ENCODE measurements around the gene RIMS1. TPM values are rescaled to one million over a fixed set of nuclear protein-coding genes. Genes with fewer than 3 reads are reported as not detected.

Gene RIMS1
- total and polyA plus RNA-seq, 9 of the 15 experiments (the other 6 are each of a cell fraction or from before 2014, with no cell fraction given) = not detected

DNA sequence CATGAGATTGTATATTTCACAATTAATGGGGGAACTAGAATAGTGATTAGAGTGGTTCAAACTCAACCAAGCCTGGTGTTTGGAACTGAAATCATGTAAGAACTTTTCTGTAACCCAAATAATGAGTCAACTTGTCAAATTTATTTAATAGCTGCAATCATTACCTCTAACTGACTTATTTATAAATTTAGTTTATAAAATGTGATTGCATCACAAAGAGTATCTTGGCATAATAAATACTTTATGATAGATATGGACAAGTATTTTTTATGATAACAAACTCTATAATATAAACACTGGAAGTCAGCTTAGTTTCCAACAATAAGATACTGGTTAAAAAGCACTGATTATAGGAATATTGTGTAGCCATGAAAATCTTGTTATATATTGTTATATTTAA, 319.1 kb downstream of the RIMS1 start:
- no TSS peak for BruUV-seq (replicated peaks)
- intact Hi-C loops (cut with micrococcal nuclease) (no loop called here), in situ Hi-C loops (cut with MboI) (no loop called here)
- H3K27me3 ChIP-seq (ENCODE audit: control insufficient read depth in 2 of 2, insufficient read depth in 2 of 2, low read length in 2 of 2) = no peaks in the 10 kb centered on the region; a peak in 1 of 5 replicates
- no peak for FAIRE-seq
- no peaks in the 10 kb centered on the region for H3K4me1 ChIP-seq (replicated peaks in 1 of 2; ENCODE audit: control insufficient read depth in 2 of 2, insufficient read depth in 2 of 2, low read length in 2 of 2)
- no peak for ATAC-seq
- ChIA-PET CTCF (ENCODE audit: low intra/inter-chr PET ratio) (no interaction called here), POLR2A (no interaction called here)
- no peak overlapping the region for H3K27ac ChIP-seq (ENCODE audit: extremely low read depth, low read depth, low read length)
- no peaks in the 10 kb centered on the region for H4K20me1 ChIP-seq (replicated peaks; ENCODE audit: control insufficient read depth, insufficient read depth, low read length)
- no peaks in the 10 kb centered on the region for H3K9me1 ChIP-seq (ENCODE audit: control insufficient read depth, insufficient read depth, low read length)
- H3K4me3 ChIP-seq = no peak overlapping the region
- no peaks in the 10 kb centered on the region for H3K9me3 ChIP-seq (replicated peaks; ENCODE audit: control insufficient read depth, insufficient read depth, low read depth, low read length)
- H3K4me2 ChIP-seq (ENCODE audit: insufficient read depth, low read length) = no peak overlapping the region
- H2AFZ ChIP-seq (ENCODE audit: low read depth, low read length) = no peak overlapping the region
- DNase-seq (ENCODE audit: extremely low read depth in 1 of 4, low spot score in 3 of 4) = no peak
- no peaks in the 10 kb centered on the region for H3K36me3 ChIP-seq (ENCODE audit: control insufficient read depth, insufficient read depth, low read length)
- H3K79me2 ChIP-seq (ENCODE audit: control insufficient read depth, insufficient read depth, low read length) = no peaks in the 10 kb centered on the region
- H3K9ac ChIP-seq (ENCODE audit: insufficient read depth in 1 of 2, low read depth in 2 of 2, low read length in 2 of 2) = no peak overlapping the region
- TF ChIP-seq, protein P1, sequence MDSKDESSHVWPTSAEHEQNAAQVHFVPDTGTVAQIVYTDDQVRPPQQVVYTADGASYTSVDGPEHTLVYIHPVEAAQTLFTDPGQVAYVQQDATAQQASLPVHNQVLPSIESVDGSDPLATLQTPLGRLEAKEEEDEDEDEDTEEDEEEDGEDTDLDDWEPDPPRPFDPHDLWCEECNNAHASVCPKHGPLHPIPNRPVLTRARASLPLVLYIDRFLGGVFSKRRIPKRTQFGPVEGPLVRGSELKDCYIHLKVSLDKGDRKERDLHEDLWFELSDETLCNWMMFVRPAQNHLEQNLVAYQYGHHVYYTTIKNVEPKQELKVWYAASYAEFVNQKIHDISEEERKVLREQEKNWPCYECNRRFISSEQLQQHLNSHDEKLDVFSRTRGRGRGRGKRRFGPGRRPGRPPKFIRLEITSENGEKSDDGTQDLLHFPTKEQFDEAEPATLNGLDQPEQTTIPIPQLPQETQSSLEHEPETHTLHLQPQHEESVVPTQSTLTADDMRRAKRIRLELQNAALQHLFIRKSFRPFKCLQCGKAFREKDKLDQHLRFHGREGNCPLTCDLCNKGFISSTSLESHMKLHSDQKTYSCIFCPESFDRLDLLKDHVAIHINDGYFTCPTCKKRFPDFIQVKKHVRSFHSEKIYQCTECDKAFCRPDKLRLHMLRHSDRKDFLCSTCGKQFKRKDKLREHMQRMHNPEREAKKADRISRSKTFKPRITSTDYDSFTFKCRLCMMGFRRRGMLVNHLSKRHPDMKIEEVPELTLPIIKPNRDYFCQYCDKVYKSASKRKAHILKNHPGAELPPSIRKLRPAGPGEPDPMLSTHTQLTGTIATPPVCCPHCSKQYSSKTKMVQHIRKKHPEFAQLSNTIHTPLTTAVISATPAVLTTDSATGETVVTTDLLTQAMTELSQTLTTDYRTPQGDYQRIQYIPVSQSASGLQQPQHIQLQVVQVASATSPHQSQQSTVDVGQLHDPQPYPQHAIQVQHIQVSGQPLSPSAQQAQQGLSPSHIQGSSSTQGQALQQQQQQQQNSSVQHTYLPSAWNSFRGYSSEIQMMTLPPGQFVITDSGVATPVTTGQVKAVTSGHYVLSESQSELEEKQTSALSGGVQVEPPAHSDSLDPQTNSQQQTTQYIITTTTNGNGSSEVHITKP (IDR thresholded peaks at IDR 0.05; ENCODE audit: partially characterized antibody) = no peak
- TF ChIP-seq KAT7 (CRISPR knock-in tag; IDR thresholded peaks at IDR 0.05; ENCODE audit: borderline replicate concordance) (no peak), ATF7 (IDR thresholded peaks at IDR 0.05) (no peak), ZBTB2 (IDR thresholded peaks at IDR 0.05) (no peak), CREB3L1 (IDR thresholded peaks at IDR 0.05; ENCODE audit: borderline replicate concordance, low read depth) (no peak), RREB1 (CRISPR knock-in tag; IDR thresholded peaks at IDR 0.05) (no peak), MTA1 (IDR thresholded peaks at IDR 0.05; ENCODE audit: borderline replicate concordance) (no peak), MTA3 (IDR thresholded peaks at IDR 0.05; ENCODE audit: borderline replicate concordance) (no peak), EHMT2 (IDR thresholded peaks at IDR 0.05) (no peak), ZNF583 (CRISPR knock-in tag; IDR thresholded peaks at IDR 0.05) (no peak), POLR2G (IDR thresholded peaks at IDR 0.05; ENCODE audit: low read depth, low read length) (no peak), ZFP36 (IDR thresholded peaks at IDR 0.05; ENCODE audit: low read depth, low read length, partially characterized antibody) (no peak)
